Stimulated activated CD8-positive, alpha-beta memory T cell treated with anti-CD3 and anti-CD28 coated beads, Interleukin-12 subunit alpha, Interleukin-12 subunit beta, amount 100 ng/mL, for 1 hour (primary cell): Measurements from ENCODE around the gene SRC.
"Not testable (repeated sequence)": the region's sequence is repeated elsewhere in the genome, so short reads cannot be mapped to it uniquely, and the experiment has no call there.

Experiments used
- DNase-seq: peaks from one replicate; pipeline ENCODE4 v3.0.0-alpha.2; 2020; ENCODE audit warnings: low read depth

The SRC gene

GRCh38 chr20:37364013-37364926 lies 18.3 kb downstream of the SRC start:
- DNase-seq: no peak

- no peak for DNase-seq
These were observed 19.0 kb downstream of the SRC start for GRCh38 chr20:37364927-37365272.

GRCh38 chr20:37365760-37366638 lies 20.1 kb downstream of the SRC start:
- no peak for DNase-seq

GRCh38 chr20:37366743-37367142 lies 20.8 kb downstream of the SRC start:
- DNase-seq: no peak

GRCh38 chr20:37369846-37370245 lies 23.9 kb downstream of the SRC start:
- DNase-seq: no peak

GRCh38 chr20:37371845-37372244 lies 25.9 kb downstream of the SRC start:
- DNase-seq: not testable (repeated sequence)

GRCh38 chr20:37372441-37372840 lies 26.5 kb downstream of the SRC start:
- no peak for DNase-seq

- no peak for DNase-seq
These were observed 27.2 kb downstream of the SRC start for GRCh38 chr20:37373020-37373598.

GRCh38 chr20:37375227-37375626 lies 29.3 kb downstream of the SRC start:
- DNase-seq: no peak

GRCh38 chr20:37376324-37376723 lies 30.4 kb downstream of the SRC start:
- no peak for DNase-seq

- DNase-seq: no peak
These were observed 30.9 kb downstream of the SRC start for GRCh38 chr20:37376791-37377190.

GRCh38 chr20:37377346-37378081 lies 31.6 kb downstream of the SRC start:
- no peak for DNase-seq

- DNase-seq: no peak
These were observed 32.5 kb downstream of the SRC start for GRCh38 chr20:37378420-37378784.

- DNase-seq: no peak
These were observed 33.1 kb downstream of the SRC start for GRCh38 chr20:37378785-37379598.

- no peak for DNase-seq
These were observed 34.3 kb downstream of the SRC start for GRCh38 chr20:37379967-37380828.

- no peak for DNase-seq
These were observed 35.1 kb downstream of the SRC start for GRCh38 chr20:37380864-37381579.

- DNase-seq: no peak
These were observed 35.9 kb downstream of the SRC start for GRCh38 chr20:37381621-37382471.

- DNase-seq: no peak
These were observed 36.7 kb downstream of the SRC start for GRCh38 chr20:37382482-37383120.
